ENCODE results near the gene C11orf86. TPM values are rescaled to one million over a fixed set of nuclear protein-coding genes. Genes with fewer than 3 reads are reported as not detected.

Gene C11orf86
- total and polyA plus RNA-seq, 10 of the 15 experiments (the other 5 are each of a cell fraction or from before 2014, with no cell fraction given): not detected

- no peak overlapping the region for H2AFZ ChIP-seq (ENCODE audit: control insufficient read depth, low read depth, low read length)
- BruUV-seq (replicated peaks): no TSS peak
- no peaks in the 10 kb centered on the region; the same call in 2 of the 3 replicates for H3K9me3 ChIP-seq (replicated peaks; ENCODE audit: control insufficient read depth, insufficient read depth, low read length)
- intact Hi-C loops (cut with micrococcal nuclease; ENCODE audit: unreplicated experiment): no loop called here
- 67% methylated on average over 7 of the region's 8 CpGs for WGBS (ENCODE audit: insufficient coverage, insufficient replicate concordance, low lambda C conversion rate, missing lambda C conversion rate)
- H3K27ac ChIP-seq (ENCODE audit: control insufficient read depth, insufficient read depth): no peak overlapping the region
- ChIA-PET POLR2A (interaction anchor here (0.5 kb wide), 1 partner anchor 424 kb away, joined by 4 read pairs; no protein-coding TSS in a partner anchor), SMC1A (ENCODE audit: uncharacterized antibody, unreplicated experiment) (no interaction called here), RAD21 (ENCODE audit: unreplicated experiment) (interaction anchor here (0.7 kb wide), 1 partner anchor 19 kb away, joined by 3 read pairs; no protein-coding TSS in a partner anchor), CTCF (interaction anchor here (0.6 to 1.5 kb wide), 2 partner anchors 18 to 30 kb away, joined by 3 to 4 read pairs; no protein-coding TSS in a partner anchor)
- no peak overlapping the region for H3K4me2 ChIP-seq (ENCODE audit: control insufficient read depth, insufficient read depth)
- H3K79me2 ChIP-seq (ENCODE audit: control insufficient read depth, insufficient read depth, low read length): no peaks in the 10 kb centered on the region
- no peaks in the 10 kb centered on the region for H4K20me1 ChIP-seq (ENCODE audit: control insufficient read depth, insufficient read depth)
- peaks cover 0 to 8% of the 10 kb centered on the region in 2 experiments; a peak in 3 of 4 replicates for H3K27me3 ChIP-seq (replicated peaks in 1 of 2; ENCODE audit: control insufficient read depth in 2 of 2, insufficient read depth in 2 of 2, low read length in 1 of 2)
- DNase-seq (ENCODE audit: low read depth, low spot score) (no peak), ATAC-seq (no peak), FAIRE-seq (no peak)
- peaks cover 46% of the 10 kb centered on the region for H3K4me1 ChIP-seq (ENCODE audit: control insufficient read depth, insufficient read depth, low read length)
- H3K36me3 ChIP-seq (ENCODE audit: control insufficient read depth in 2 of 2, insufficient read depth in 2 of 2, low read length in 1 of 2): no peaks in the 10 kb centered on the region
- H3K9ac ChIP-seq (ENCODE audit: control insufficient read depth, insufficient read depth, low read length): no peak overlapping the region
- no peak overlapping the region for H3K4me3 ChIP-seq
- in situ Hi-C loops (cut with MboI): no loop called here
- no peak for TF ChIP-seq MTA2 (IDR thresholded peaks at IDR 0.05; ENCODE audit: low read depth)
- TF ChIP-seq SKIL (IDR thresholded peaks at IDR 0.05; ENCODE audit: low read depth, poor library complexity, severe bottlenecking): no peak
- TF ChIP-seq TARDBP (IDR thresholded peaks at IDR 0.05; ENCODE audit: borderline replicate concordance): no peak
- no peak for TF ChIP-seq JUNB (IDR thresholded peaks at IDR 0.05)
- TF ChIP-seq POLR2A (IDR thresholded peaks at IDR 0.05; ENCODE audit: low read depth, low read length): no peak
- no peak for TF ChIP-seq MYB (IDR thresholded peaks at IDR 0.05; ENCODE audit: borderline replicate concordance, low read depth, low read length)
- TF ChIP-seq RAD51 (IDR thresholded peaks at IDR 0.05): no peak
- no peak for TF ChIP-seq SIN3A (IDR thresholded peaks at IDR 0.05; ENCODE audit: low read depth, low read length)
- no peak for TF ChIP-seq RCOR1 (conservative IDR thresholded peaks at IDR 0.05; ENCODE audit: low read depth, low read length)
- no peak for TF ChIP-seq CREB1 (IDR thresholded peaks at IDR 0.05; ENCODE audit: low read depth)
- no peak for TF ChIP-seq GABPA (IDR thresholded peaks at IDR 0.05; ENCODE audit: low read depth)
- TF ChIP-seq CBFB (IDR thresholded peaks at IDR 0.05; ENCODE audit: low read depth): no peak
- TF ChIP-seq ZNF622 (IDR thresholded peaks at IDR 0.05): no peak
- TF ChIP-seq RAD21 (IDR thresholded peaks at IDR 0.05; ENCODE audit: insufficient read depth, low read depth, low read length): no peak
- TF ChIP-seq NRF1 (conservative IDR thresholded peaks at IDR 0.05; ENCODE audit: low read depth, low read length): no peak
- TF ChIP-seq SUZ12 (IDR thresholded peaks at IDR 0.05; ENCODE audit: unreplicated experiment): no peak
- no peak for TF ChIP-seq USF2 (IDR thresholded peaks at IDR 0.05; ENCODE audit: borderline replicate concordance, low read depth, low read length)
Measured at GRCh38 chr11:67025750-67026149, 50.6 kb downstream of the C11orf86 start.
